HG03025 (cell line): ENCODE measurements around the gene SLC8B1.
"Not testable (repeated sequence)": the region's sequence is repeated elsewhere in the genome, so short reads cannot be mapped to it uniquely, and the experiment has no call there.

Experiments
- ATAC-seq: cut with Tn5 transposase; IDR thresholded peaks from one replicate; pipeline ENCODE4 v1.9.1; 2021; ENCODE audit warnings: mild to moderate bottlenecking, moderate library complexity; ENCODE audit not compliant: unreplicated experiment, low FRiP score

SLC8B1 gene

DNA sequence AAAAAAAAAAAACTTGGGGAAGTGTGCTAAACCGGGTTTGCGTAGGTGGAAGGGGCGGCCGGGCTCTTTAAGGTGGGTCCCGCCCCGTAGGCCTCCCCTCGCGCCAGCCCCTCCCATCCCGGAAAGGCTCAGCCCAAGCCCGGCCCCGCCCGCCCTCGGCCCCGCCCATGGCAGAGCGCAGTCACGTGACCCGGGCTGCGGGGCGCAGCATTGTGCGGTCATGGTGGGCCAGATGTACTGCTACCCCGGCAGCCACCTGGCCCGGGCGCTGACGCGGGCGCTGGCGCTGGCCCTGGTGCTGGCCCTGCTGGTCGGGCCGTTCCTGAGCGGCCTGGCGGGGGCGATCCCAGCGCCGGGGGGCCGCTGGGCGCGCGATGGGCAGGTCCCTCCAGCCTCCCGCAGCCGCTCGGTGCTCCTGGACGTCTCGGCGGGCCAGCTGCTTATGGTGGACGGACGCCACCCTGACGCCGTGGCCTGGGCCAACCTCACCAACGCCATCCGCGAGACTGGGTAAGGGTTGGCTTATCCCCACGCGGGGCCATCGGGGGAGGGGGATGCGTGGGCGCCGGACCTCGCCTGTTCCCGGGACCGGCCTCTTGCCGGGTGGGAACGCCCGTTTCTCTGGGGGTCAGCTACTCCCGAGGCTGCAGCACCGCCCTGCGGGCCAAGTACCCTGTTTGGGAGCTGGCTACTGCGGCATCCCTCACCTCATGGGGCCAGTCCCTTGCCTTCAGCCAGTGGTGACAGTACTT lies 23.6 kb upstream of the SLC8B1 start, which contains the start of gene PLBD2:
TSS of gene PLBD2 (plus strand) at position 207 of the 752 bp plus-strand sequence. CDS start at position 221, 14 bp downstream.
- peak; percentile 92 for ATAC-seq

DNA sequence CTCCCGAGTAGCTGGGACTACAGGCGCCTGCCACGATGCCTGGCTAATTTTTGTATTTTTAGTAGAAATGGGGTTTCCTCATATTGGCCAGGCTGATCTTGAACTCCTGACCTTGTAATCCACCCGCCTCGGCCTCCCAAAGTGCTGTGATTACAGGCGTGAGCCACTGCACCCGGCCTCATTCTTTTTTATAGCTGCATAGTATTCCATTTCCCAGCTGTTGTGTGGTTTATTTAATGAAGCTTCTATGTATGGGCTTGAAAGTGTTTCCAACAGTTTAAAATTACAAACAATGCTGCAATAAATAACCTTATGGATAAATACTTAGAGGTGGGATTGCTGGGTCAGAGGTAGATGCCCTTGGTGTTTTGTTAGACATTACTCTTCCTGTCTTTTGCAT lies 19.3 kb upstream of the SLC8B1 start:
- ATAC-seq = not testable (repeated sequence)

DNA sequence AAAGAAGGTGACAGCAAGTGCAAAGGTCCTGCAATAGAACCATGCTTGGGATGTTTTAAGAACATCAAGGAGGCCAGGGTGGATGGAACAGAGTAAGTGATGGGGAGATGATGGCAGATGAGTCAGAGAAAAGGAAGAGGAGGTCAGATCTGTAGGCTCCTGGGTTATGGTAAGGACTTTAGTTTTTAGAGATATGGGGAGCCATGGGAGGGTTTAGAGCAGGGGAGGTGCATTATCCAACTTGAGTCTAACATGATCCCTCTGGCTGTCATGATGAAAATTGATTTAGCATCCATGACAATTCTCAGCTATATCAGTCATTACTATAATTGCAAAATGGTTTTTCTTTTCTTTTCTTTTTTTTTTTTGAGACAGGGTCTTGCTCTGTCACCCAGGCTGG lies 16.2 kb upstream of the SLC8B1 start:
- ATAC-seq = no peak

DNA sequence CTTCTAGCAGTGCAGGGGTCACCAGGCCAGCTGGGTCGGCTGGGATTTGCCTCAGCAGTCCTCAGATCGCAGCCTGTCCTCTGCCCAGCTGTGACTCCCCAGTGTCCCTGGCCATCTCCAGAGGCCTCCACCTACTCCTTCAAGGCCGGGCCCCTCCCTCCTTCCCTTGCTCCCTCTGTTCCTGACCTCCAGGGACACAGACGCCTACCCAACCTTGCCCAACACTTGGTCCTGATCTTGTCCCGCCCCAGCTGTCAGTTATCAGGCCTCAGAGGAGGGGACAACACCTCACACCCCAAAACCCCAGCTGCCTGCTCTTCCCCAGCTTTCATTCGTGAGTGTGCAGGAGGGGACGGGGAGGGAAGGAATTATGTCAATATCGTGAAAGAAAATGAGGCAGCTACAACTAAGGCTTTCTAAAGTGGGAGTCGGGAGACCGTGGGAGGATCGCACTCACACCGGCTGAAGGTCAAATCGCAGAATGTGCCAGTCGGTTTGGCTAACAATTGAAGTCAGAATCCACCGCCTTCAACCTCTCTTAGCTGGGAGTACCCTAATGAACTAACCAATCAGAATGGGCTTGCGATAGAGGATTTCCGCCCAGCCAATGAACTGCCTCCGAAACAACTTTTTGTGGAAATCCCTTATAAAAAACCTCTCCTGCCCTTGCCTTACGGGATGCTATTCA lies 14.1 kb upstream of the SLC8B1 start:
- ATAC-seq = no peak

DNA sequence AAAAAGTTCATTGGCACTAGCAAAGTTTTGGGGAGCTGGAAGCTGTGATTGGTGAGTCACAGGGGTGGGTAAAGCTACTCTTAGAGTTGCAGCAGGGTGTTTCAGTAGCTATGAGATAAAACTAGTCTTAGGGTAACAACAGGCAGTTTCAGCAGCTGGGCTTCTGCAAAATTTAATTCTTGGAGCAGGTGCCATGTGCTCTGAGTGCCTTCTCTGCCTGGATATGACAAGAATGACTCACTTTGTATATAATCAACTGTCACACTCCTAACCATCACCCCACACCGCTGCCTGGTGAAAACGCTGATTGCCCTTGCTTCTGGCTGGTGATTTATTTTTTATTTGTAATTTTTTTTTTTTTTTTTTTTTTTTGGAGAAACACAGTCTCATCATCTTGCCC lies 13.0 kb upstream of the SLC8B1 start:
- no peak for ATAC-seq

DNA sequence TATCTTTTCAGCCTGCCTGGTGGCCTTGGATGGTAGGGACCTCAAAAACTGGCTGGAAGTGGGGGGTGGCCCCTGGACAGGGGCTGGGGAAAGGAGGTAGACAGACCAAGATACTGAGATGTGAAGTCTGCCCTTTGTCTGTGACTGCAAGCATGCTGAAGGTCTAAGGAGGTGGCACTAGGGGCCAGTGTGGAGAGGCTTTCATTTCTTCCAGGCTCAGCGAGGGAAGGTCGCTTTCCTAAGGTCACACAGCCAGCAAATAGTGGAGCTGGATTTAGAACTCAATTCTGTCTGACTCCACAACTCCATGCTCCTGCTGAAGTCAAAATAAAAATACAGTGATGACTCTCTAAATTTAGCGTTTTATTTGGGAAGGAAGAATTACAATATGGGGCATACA lies 12.2 kb upstream of the SLC8B1 start:
- no peak for ATAC-seq

DNA sequence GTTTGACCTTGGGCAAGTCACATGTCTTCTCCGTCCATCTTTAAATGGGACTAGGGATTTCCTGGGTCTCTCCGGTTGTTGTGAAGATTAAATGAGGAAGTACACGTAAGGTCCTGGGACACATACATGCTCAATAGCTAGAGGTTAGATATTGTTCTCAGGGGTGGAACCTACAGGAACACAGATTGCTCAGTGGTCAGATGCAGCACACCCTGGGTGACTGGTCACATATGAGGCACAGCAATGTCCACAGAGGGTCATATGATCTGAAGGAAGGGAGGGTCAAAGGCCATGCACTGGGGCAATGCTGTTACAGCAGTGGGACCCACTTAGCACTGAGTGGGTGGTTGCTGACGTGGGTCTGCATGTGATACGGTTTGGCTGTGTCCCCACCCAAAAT lies 11.4 kb upstream of the SLC8B1 start:
- no peak for ATAC-seq

DNA sequence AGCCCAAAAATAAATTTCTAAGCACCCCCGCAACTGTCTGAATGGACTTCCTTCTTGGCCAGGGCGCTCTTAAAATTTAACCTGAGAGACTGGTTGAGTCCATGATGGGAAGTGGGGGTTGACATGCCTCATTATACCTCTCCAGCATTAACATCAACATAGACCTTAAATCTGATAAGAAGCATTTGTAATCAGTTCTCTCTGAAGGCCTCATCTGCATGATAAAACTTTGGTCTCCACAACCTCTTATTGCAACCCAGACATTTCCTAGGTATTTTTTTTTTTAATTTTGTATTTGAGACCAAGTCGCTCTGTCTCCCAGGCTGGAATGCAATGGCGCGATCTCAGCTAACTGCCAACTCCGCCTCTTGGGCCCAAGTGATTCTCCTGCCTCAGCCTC lies 10.4 kb upstream of the SLC8B1 start:
- ATAC-seq = no peak

DNA sequence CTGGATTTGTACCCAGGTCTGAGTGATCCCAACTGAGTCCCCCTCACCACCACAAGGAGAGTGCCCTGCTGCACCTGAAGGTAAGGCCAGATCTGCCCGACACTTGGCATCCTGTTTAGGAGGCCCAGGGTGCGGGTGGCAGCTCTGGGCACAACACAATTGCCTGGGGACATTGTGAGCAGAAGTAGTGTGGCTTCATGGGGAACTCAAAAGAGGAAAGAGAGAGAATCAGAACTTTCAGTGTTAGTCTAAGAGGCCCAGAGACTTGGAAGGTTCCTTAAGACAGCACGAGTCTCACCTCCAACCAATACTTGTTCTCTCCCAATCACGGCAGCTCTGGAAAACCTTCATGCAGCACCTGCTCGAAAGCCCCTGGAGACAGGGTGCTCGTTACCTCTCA lies 6.6 kb upstream of the SLC8B1 start:
- ATAC-seq = no peak

DNA sequence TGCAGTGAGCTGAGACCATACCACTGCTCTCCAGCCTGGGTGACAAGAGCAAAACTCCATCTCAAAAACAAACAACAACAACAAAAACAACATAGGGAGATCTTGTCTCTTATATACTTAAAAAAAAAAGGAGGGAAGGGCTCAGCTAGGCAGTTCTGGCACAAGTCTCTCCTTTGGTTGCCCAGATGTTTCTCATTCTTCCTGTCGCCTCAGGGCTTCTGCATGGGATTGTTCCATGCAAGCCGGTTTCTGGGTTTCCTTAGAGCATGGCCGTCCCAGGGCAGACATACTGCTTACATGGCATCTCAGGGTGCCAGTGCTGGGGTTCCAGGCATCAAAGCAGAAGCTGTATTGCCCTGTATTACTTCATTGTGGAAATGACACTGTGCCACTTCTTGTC lies 5.2 kb upstream of the SLC8B1 start:
- no peak for ATAC-seq

DNA sequence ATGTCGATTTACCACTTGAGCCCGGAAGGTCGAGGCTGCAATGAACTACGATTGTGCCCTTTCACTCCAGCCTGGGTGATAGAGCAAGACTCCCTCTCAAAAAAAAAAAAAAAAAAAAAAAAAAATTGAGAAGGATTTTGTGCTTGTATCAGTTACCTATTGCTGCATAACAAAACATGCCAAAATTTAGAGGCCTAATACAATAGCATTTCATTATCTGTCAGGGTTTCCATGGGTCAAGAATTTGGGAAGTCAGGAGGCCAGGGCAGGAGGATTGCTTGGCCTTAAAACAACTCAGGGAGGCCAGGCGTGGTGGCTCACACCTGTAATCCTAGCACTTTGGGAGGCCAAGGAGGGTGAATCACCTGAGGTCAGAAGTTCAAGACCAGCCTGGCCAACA lies 4.6 kb upstream of the SLC8B1 start:
- no peak for ATAC-seq

DNA sequence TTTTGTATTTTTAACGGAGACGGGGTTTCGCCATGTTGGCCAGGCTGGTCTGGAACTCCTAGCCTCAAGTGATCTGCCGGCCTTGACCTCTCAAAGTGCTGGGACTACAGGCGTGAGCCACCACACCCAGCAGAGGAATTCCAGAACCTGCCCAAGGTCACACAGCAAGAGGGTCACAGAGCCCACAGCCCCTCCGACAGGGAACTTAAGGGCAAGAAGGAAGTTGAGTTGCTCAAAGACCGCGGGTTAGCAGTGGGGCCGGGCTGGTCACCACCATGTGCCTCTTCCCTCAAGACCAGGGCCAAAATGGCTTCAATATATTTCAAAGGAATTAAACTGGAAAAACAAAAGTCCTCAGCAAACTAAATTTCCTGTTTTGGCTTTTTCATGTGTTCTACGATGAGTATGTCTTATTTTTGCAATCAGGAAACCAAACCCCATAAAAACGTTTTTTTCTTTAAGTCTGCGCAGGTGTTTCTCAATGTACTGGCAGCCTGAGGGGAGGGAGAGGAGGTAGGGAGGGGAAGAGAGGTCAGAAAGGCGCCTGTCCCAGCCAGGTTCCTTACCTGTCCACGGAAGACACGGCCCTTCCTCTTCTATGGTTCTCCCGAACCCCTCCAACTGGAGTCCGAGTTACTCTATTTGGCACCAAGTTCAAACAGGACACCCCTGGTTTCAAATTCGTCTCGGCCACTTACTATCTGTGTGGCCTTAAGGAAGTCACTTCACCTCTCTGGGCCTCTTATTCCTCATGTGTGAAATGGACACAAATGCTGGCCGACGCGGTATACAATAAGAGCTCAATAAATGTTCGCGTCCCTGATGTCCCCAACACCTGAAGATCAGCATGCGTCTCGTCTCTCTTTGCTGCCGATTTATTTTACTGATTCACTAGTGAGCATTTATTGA lies 778 bp downstream of the SLC8B1 start:
- peak; percentile 14 for ATAC-seq

DNA sequence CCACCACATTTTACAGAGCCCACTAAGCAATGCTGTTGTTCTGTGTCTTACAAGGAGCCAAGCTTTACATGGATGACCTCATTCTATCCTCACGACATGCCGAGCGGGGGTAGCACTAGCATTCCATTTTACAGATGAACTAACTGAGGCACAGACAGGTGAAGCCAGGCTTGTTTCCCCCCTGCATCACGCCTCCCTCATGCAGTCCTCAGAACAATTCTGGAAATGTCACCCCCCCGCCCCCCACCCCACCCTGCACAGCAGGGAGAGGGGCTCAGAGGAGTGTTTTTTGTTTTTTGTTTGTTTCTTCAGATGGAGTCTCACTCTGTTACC lies 1.5 kb downstream of the SLC8B1 start:
- no peak for ATAC-seq

DNA sequence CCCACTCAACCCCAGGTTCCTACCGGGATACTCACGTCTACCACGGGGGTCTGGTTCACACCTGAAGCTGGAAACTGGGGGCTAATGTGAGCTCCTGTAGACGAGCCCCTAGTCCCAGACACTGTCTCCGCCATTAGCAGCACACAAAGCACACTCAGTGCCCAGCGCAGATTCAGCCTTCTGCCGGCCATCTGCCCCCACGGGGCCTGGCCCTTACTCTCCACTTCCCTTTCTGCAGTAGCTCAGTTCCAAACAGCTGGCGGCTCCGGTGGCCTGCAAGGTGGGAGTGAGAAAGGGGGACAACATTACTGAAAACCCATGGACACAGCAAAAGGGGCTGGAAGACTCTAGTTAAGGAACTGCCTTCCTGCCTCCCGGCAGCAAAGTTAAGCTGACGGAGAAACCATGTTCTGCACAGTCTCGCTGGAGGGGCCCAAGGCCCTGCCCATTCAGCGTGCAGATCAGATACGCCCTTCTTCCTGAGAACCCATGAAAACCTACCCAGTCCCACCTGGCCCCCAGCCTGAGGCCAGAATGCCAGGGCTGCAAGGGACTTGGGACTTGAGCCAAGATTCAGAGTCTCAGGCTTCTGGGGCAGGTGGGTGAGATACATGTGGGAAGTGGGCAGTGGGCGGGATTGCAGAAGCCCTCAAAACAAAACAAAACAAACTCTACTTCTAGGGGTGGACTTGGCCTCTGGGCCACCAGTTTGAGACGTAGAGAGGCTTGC lies 2.1 kb downstream of the SLC8B1 start:
- no peak for ATAC-seq

DNA sequence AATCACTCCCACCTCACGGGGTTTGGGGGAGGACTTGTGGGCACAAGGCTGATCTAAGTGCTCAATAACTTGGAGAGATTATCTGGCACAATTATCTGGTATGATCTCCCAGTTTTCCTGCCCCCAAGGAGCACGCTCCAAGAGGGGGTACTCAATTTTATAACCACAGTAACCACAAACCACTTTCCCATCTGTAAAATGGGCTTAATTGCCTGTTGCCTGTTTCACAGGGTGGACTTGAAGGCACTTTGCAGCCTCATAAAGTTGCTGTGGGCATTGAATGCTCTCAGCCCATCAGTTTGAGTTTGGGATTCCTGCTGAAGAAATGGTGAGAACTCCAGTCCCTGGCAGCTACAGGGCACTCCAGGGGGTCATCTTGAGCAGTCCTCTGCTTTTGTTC lies 4.4 kb downstream of the SLC8B1 start:
- no peak for ATAC-seq

DNA sequence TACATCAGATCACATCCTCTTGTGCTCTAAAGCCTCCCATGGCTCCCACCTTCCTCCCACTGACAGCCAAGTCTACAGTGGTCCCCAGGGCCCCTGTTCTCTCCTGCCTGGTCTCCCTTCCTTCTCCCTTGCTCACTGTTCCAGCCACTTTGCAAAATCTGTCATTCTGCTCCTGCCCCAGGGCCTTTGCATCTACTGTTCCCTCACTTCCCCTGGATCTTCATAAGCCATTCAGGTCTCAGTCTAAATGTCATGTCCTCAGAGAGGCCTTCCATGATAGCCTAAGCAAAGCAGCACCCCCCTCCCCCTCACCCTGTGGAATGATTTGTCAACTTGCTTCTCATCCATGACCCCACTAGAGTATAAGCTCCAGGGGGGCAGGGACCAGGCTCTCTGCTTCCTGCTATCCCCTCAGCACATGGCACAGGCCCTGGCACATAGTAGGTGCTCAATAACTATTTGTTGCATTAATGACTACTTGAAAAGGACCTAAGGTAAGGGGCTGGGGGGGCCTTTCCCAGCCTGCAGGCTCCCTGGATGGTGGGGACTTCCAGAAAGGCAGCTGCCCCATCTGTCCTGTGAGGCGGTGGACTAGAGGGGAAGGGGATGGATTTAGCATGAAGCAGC lies 5.0 kb downstream of the SLC8B1 start:
- ATAC-seq = no peak

DNA sequence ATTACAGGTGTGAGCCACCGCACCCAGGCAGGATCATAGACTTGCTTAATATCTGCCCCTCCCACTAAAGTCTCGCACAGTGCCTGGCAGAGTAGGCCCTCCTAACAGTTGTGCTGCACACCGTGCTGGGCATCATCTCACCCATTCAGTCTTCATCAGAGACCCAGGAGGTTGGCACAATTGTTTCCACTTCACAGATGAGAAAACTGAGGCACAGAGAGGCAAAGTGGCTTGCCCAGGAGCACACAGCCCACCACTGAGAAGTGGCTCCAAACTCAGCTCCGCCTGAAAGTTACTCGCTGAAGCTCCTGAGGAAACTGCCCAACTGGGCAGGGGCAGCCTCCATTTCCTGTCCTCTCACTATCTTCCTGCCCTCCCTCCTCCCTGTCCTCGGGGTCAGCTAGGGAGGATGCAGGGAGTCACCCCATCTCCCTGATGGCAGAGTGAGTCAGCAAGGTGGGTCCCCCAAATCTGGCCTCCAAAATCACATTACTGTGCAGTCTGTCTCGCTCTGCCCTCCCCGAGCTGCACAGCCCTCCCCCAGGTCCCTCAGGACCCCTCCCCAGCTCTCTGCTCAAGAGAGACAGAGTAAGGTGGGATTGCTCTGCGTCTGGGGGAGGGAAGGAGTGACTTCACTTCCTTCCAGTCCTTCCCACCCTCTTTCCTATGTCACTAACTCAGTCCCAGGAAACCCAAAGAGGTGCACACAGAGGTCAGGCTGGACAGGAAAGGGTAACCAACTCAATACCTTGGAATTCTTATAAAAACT lies 5.7 kb downstream of the SLC8B1 start:
- no peak for ATAC-seq

DNA sequence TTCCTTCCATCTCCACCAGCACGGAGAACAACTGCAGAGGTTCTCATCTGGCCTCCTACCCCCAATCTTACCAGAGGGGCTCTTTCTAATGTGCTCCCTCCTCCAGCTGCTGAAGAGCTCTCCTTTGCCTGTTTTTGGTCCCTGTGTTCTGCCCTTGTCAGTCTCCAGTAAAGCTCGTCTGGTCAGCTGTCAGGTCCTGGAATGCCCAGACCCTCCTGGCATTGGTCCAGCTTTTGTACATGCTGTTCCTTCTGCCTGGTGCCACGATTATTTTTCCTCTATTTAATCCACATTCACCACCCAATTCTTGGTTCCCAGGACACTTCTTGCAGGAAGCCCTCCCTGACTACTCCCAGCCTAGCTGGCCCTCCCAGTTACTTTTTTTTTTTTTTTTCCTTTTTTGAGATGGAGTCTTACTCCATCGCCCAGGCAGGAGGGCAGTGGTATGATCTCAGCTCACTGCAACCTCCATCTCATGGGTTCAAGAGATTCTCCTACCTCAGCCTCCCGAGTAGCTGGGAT lies 6.5 kb downstream of the SLC8B1 start:
- ATAC-seq = no peak

DNA sequence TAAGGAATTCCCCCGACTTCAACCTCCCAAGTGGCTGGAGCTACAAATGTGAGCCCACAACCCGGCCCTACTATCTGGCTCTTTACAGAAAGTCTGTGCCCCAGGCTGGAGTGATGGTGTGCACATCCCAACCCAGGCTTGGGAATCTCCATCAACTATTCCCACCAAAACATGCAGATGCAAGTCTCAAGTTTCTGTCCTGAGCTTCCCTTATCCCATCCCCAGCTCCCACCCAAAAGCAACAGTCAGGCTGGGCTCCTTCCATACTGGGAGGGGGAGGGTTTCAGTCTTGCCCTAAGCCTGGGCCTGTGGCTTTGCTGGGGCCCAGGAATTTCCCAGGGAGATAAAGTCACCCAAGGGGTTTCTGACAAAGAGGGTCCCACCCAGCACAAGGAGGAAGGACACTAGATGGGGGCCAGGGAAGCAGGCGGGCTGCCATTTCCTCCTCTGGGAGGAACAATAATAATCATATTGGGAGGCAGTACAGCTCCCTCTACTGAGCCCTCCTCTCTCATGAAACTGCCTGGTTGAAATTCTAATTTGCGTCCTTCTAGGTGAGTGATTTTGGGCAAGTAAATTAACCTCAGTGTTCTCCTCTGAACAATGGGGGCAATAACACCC lies 8.0 kb downstream of the SLC8B1 start:
- no peak for ATAC-seq
